A549 (cell line): ENCODE data around the gene AADACL4. TPM values are rescaled to one million over a fixed set of nuclear protein-coding genes. Genes with fewer than 3 reads are reported as not detected.

Source experiments
- ATAC-seq, 2 experiments: fragments of 200-7000 bp in 1 of 2; fragments of >200 bp in 1 of 2; cut with Nextera tagmentation in 1 of 2; cut with Tn5 transposase in 1 of 2; 3 replicates each; pipeline versions ENCODE4 v1.8.0 to v1.9.1; 2018 to 2020; ENCODE audit warnings: mild to moderate bottlenecking in 1 of 2, moderate library complexity in 1 of 2
- CTCF ChIA-PET: fragments of 300-600 bp; sonication (Branson Sonifier 250); formaldehyde crosslinking; extraction: SDS; loops from one replicate; lab custom pipeline; 2021; ENCODE audit warnings: antibody characterized with exemption, inconsistent platforms; lab: Yijun Ruan, JAX
- POLR2A ChIA-PET: fragments of 350-600 bp; formaldehyde crosslinking; extraction: SDS; loops from one replicate; lab custom pipeline; 2021; ENCODE audit warnings: antibody characterized with exemption, inconsistent platforms; lab: Yijun Ruan, JAX
- DNase-seq, 2 experiments: peaks; one replicate each; pipeline versions ENCODE4 v3.0.0 to v3.0.0-alpha.2; 2011 to 2016; ENCODE audit warnings: low read depth in 1 of 2, low spot score in 1 of 2
- FAIRE-seq: peaks from 2 replicates; lab custom pipeline; 2011; peaks lifted over from hg19 to GRCh38; lab: Jason Lieb, UNC
- H3K27ac ChIP-seq, 2 experiments: fragments of >200 bp; sonication (Bioruptor Twin); formaldehyde crosslinking; 3 replicates each; pipeline ENCODE4 v1.5.1; 2016 to 2017
- H3K4me1 ChIP-seq: fragments of >200 bp; sonication (Bioruptor Twin); formaldehyde crosslinking; 3 replicates; pipeline ENCODE4 v1.6.1; 2016
- H3K4me2 ChIP-seq: fragments of >200 bp; sonication (Bioruptor Twin); formaldehyde crosslinking; 3 replicates; pipeline ENCODE4 v1.6.1; 2016
- H3K4me3 ChIP-seq: fragments of >200 bp; sonication (Bioruptor Twin); formaldehyde crosslinking; 3 replicates; pipeline ENCODE4 v1.5.1; 2016
- H3K9me3 ChIP-seq: fragments of >200 bp; sonication (Bioruptor Twin); formaldehyde crosslinking; 3 replicates; pipeline ENCODE4 v1.6.1; 2016
- ATOH8 ChIP-seq: fragments of 250-450 bp; sonication (Bioruptor Pico); IDR thresholded peaks from 2 replicates; pipeline ENCODE4 v1.5.0; 2020; ENCODE audit warnings: low read depth, mild to moderate bottlenecking, moderate library complexity
- CHD4 ChIP-seq: fragments of 200-600 bp; sonication (generic); IDR thresholded peaks from 2 replicates; pipeline ENCODE4 v1.6.1; 2016; ENCODE audit warnings: antibody characterized with exemption, mild to moderate bottlenecking, borderline replicate concordance
- CTCF ChIP-seq: fragments of >200 bp; sonication (Bioruptor Twin); formaldehyde crosslinking; IDR thresholded peaks from 3 replicates; pipeline ENCODE4 v1.5.1; 2016
- E2F6 ChIP-seq: IDR thresholded peaks from 2 replicates; pipeline ENCODE4 v1.6.1; 2012; ENCODE audit warnings: low read depth, borderline replicate concordance
- FOXS1 ChIP-seq: fragments of 250-450 bp; sonication (Bioruptor Pico); IDR thresholded peaks from 2 replicates; pipeline ENCODE4 v1.5.0; 2020; ENCODE audit warnings: mild to moderate bottlenecking, moderate library complexity
- GATA3 ChIP-seq: IDR thresholded peaks from 2 replicates; pipeline ENCODE4 v1.6.1; 2012; ENCODE audit warnings: borderline replicate concordance
- HEYL ChIP-seq: fragments of 250-450 bp; sonication (Bioruptor Pico); IDR thresholded peaks from 2 replicates; pipeline ENCODE4 v1.8.0; 2021; ENCODE audit warnings: mild to moderate bottlenecking, moderate library complexity
- HOXA7 ChIP-seq: fragments of 250-450 bp; sonication (Bioruptor Pico); IDR thresholded peaks from 2 replicates; pipeline ENCODE4 v1.5.0; 2020; ENCODE audit warnings: mild to moderate bottlenecking, moderate library complexity
- HOXB5 ChIP-seq: fragments of 250-450 bp; sonication (Bioruptor Pico); IDR thresholded peaks from 2 replicates; pipeline ENCODE4 v1.5.0; 2020; ENCODE audit warnings: mild to moderate bottlenecking, moderate library complexity
- MAFK ChIP-seq: fragments of 450-650 bp; IDR thresholded peaks from 2 replicates; pipeline ENCODE4 v1.6.1; 2014; ENCODE audit not compliant: partially characterized antibody
- MAZ ChIP-seq: fragments of 150-350 bp; IDR thresholded peaks from 2 replicates; pipeline ENCODE4 v1.6.1; 2014; ENCODE audit warnings: antibody characterized with exemption, low read depth, low read length, borderline replicate concordance
- MYC ChIP-seq: IDR thresholded peaks from 2 replicates; pipeline ENCODE4 v1.6.1; 2012; ENCODE audit warnings: mild to moderate bottlenecking, inconsistent platforms, low read length, improper control_type of control experiment, borderline replicate concordance
- NPAS2 ChIP-seq: fragments of 250-450 bp; sonication (Bioruptor Pico); IDR thresholded peaks from 2 replicates; pipeline ENCODE4 v1.8.0; 2022; ENCODE audit warnings: mild to moderate bottlenecking, moderate library complexity, borderline replicate concordance
- PBX3 ChIP-seq: IDR thresholded peaks from 2 replicates; pipeline ENCODE4 v1.6.1; 2012
- REST ChIP-seq: fragments of 200-600 bp; sonication (generic); IDR thresholded peaks from 2 replicates; pipeline ENCODE4 v1.6.1; 2016; ENCODE audit warnings: antibody characterized with exemption, mild to moderate bottlenecking, moderate library complexity
- RNF2 ChIP-seq: fragments of 200-600 bp; sonication (generic); IDR thresholded peaks from 2 replicates; pipeline ENCODE4 v1.6.1; 2016; ENCODE audit warnings: low read depth, mild to moderate bottlenecking, antibody characterized with exemption, moderate library complexity, borderline replicate concordance
- ZNF302 ChIP-seq: fragments of 250-450 bp; sonication (Bioruptor Pico); IDR thresholded peaks from 2 replicates; pipeline ENCODE4 v1.9.0; 2021; ENCODE audit warnings: inconsistent platforms, mild to moderate bottlenecking, moderate library complexity
- WGBS: methylation state at CpG from one replicate; pipeline ENCODE4 v1.1.6; 2017; ENCODE audit errors: missing lambda C conversion rate; 5-methylcytosine and 5-hydroxymethylcytosine counted together
- polyA plus RNA-seq, 4 experiments: library from polyadenylated mRNA; depleted of rRNA in 3 of 4; stranded (reverse); fragments of >200 nt; fragmentation: RNase III in 1 of 4; extraction: RNeasy Plus Mini Kit Qiagen cat#74134 plus additional on column Dnase treatment in 1 of 4; gene quantifications; 2 replicates in 3 of 4; 3 replicates in 1 of 4; pipeline ENCODE4 v1.2.3, GENCODE V29; 2011 to 2017

Gene AADACL4
- polyA plus RNA-seq, 2 of the 4 experiments (the other 2 are of a cell fraction) = not detected

- TF ChIP-seq CTCF = no peak
- TF ChIP-seq PBX3 = no peak
- no peak for TF ChIP-seq REST
- no peak for TF ChIP-seq FOXS1 (CRISPR knock-in tag)
- TF ChIP-seq ATOH8 (CRISPR knock-in tag) = no peak
- no peak for TF ChIP-seq E2F6
- no peak for TF ChIP-seq RNF2
- no peak for TF ChIP-seq CHD4
Observed at GRCh38 chr1:12625276-12625675, 18.6 kb upstream of the AADACL4 start (continued).

- Histone ChIP-seq H3K4me1 (no peaks in the 10 kb centered on the region), H3K27ac (no peak overlapping the region), H3K9me3 (no peaks in the 10 kb centered on the region), H3K4me2 (no peak overlapping the region), H3K4me3 (no peak overlapping the region)
- POLR2A ChIA-PET = no interaction called here
- ATAC-seq (no peak), FAIRE-seq (no peak), DNase-seq (no peak)
- no peak for TF ChIP-seq HOXB5 (CRISPR knock-in tag)
- TF ChIP-seq ZNF302 (CRISPR knock-in tag) = no peak
- TF ChIP-seq NPAS2 (CRISPR knock-in tag) = no peak
- no peak for TF ChIP-seq HEYL (CRISPR knock-in tag)
- TF ChIP-seq MAFK = no peak
- no peak for TF ChIP-seq HOXA7 (CRISPR knock-in tag)
- CTCF ChIA-PET = no interaction called here
- WGBS = 60% methylated on average over 4 of the region's 4 CpGs
Observed at GRCh38 chr1:12626888-12627287, 17.0 kb upstream of the AADACL4 start.

GRCh38 chr1:12627296-12627695, 16.6 kb upstream of the AADACL4 start:
- WGBS = 85% methylated on average over 5 of the region's 5 CpGs
- H3K4me2 ChIP-seq = no peak overlapping the region
- no peak for FAIRE-seq
- ATAC-seq = no peak
- no peak overlapping the region for H3K4me3 ChIP-seq
- TF ChIP-seq MYC (no peak), GATA3 (no peak), MAZ (no peak), HEYL (CRISPR knock-in tag) (no peak)
- no peaks in the 10 kb centered on the region for H3K9me3 ChIP-seq
- POLR2A ChIA-PET = no interaction called here
- CTCF ChIA-PET = no interaction called here
- DNase-seq = no peak
- H3K27ac ChIP-seq = no peak overlapping the region
- no peaks in the 10 kb centered on the region for H3K4me1 ChIP-seq
